GM13977 (cell line): ENCODE data around the gene GFER.

ENCODE experiments used
- DNase-seq: peaks from one replicate; pipeline ENCODE4 v3.0.0; 2012; ENCODE audit warnings: low spot score
- CTCF ChIP-seq: IDR thresholded peaks from 2 replicates; pipeline ENCODE4 v1.5.1; 2012; ENCODE audit warnings: mild to moderate bottlenecking, control low read depth; ENCODE audit not compliant: insufficient read depth; ENCODE audit errors: extremely low read depth, missing control alignments
- in situ Hi-C: fragments of 300-500 bp; cut with MboI; formaldehyde crosslinking; loops from one replicate; pipeline ENCODE4 v1.12.0; 2022; ENCODE audit warnings: low sequenced_read_pairs, low pct_unique_long_range_greater_than_20kb, mixed read lengths, inconsistent platforms; ENCODE audit not compliant: unreplicated experiment

The GFER gene

GRCh38 chr16:1941162-1942046, 42.6 kb upstream of the GFER start:
- in situ Hi-C loops = no loop called here
- DNase-seq = no peak
- no peak for TF ChIP-seq CTCF

DNA sequence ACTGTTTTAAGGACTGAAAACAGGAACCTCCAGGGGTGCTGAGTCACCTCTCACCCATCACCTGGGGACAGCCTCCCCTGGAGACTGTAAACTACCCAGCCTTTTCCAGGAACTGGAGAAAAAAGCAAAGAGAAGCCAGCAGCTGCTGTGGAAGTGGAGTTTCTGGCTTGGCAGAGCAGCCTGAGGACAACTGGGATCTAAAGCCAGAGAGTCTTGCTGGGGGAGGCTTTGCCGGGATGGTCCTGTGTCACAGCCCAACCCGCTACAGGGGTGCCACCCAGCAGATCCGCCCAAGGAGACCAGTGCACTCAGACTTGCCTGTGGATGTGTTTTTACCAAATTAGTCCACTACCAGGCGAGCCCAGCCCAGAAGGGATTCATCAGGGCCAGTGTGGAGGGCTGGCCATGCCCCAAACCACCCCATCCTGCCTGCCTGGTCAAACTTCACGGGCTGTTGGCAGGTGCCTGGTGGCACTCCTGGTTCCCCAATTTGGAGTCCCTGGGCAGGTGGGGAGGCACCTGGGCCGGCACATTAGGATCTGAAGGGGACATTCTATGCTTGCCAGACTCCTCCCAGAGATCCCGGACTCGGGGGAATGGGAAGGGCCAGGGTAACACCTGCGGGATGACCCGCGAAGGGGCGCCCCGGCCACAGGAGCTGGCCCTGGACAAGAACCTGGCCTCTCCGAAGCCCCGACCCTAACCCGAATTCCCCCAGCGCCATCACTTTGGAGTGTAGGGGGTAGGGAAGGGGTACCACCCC, 41.8 kb upstream of the GFER start:
- in situ Hi-C loops = no loop called here
- no peak for DNase-seq

GRCh38 chr16:1942810-1943726, 40.9 kb upstream of the GFER start, which contains the start of gene MSRB1:
Gene MSRB1, minus strand, starts transcription at chr16:1943199. Its CDS starts 43 bp downstream, at chr16:1943156.
- peak; percentile 100 for DNase-seq
- TF ChIP-seq CTCF = no peak
- in situ Hi-C loops = no loop called here

More for the DNA sequence above, 41.8 kb upstream of the GFER start:
- TF ChIP-seq CTCF = no peak

DNA sequence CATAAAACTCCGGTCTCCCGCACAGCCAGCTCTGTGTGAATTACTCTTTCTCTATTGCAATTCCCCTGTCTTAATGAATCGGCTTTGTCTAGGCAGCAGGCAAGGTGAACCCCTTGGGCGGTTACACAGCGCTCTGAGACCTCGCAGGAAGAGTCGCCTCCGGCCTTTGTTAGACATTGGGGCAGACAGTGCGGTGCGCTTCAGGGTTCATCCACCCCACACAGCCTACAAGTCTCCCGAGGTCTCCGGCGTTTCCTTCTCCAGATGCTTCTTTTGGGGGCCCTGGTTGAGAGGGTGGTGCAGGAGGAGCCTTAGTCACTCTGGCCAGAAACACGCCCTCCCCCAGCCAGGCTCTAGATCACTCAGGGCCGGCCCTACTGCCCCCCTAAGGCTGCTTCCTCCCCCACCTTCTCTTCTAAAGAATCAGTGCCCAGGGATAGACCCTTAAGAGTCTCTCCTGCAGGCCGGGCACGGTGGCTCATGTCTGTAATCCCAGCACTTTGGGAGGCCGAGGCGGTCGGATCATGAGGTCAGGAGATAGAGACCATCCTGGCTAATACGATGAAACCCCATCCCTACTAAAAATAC, 39.3 kb upstream of the GFER start:
- DNase-seq = no peak
- no peak for TF ChIP-seq CTCF
- in situ Hi-C loops = no loop called here

DNA sequence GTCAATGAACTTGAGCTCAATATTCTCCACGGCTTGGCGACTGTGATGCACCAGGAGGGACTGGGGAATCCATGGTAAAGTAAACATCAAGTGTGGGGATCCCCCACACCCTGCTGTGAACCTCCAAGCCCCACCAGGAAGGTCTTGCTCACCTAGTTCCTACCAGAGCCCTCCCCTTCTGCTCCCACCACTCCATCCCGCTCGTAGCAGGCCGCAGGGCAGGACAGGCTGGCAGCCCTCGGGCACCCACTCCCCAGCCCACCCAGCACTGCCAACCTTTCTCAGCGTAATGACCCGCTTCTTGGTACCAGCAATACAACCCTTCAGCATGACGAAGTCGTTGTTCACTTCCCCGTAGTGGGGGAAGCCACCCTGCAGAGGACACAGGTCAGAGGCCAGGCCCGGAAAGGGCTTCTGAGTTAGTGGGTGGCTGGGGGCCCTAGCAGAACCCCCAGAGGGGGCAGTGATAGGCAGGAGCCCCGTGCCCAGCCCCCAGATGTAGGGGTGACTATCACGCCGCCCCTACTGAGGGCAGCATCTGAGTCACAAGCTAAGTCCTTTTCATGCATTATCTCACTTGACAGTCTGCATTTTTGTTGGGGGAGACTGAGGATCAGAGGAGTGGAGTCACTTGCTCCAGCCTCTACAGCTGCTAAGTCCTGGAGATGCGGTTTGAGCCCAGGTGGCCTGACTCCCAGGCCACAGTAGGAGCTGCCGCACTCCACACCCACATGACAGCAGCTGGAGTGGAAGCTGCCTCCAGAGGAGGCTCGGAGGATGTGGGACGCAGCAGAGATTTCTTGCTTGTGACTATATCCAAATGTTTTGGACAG, 38.2 kb upstream of the GFER start:
- no peak for DNase-seq
- in situ Hi-C loops = no loop called here
- no peak for TF ChIP-seq CTCF
